GM19043 (cell line): ENCODE data around the gene LRR1.
"Not testable (repeated sequence)": the region's sequence is repeated elsewhere in the genome, so short reads cannot be mapped to it uniquely, and the experiment has no call there.

Experiments used
- ATAC-seq: cut with Tn5 transposase; IDR thresholded peaks from one replicate; pipeline ENCODE4 v1.9.1; 2021; ENCODE audit warnings: low read depth; ENCODE audit not compliant: unreplicated experiment

The LRR1 gene

GRCh38 chr14:49598485-49599300, at the start of gene LRR1:
Gene LRR1, plus strand, starts transcription at chr14:49598940. Its CDS starts 81 bp downstream, at chr14:49599021.
- peak; percentile 47 for ATAC-seq

- ATAC-seq: no peak
These were observed 49.3 kb upstream of the LRR1 start for GRCh38 chr14:49549446-49549845.

GRCh38 chr14:49549881-49550280, 48.9 kb upstream of the LRR1 start:
- ATAC-seq: no peak

GRCh38 chr14:49550286-49551184, 48.2 kb upstream of the LRR1 start:
- no peak for ATAC-seq

GRCh38 chr14:49551569-49551968, 47.2 kb upstream of the LRR1 start:
- no peak for ATAC-seq

GRCh38 chr14:49553106-49553505, 45.6 kb upstream of the LRR1 start:
- ATAC-seq: no peak

- ATAC-seq: no peak
These were observed 44.8 kb upstream of the LRR1 start for GRCh38 chr14:49553892-49554291.

- ATAC-seq: no peak
These were observed 38.6 kb upstream of the LRR1 start for GRCh38 chr14:49559979-49560768.

GRCh38 chr14:49566714-49567113, 32.0 kb upstream of the LRR1 start:
- no peak for ATAC-seq

- ATAC-seq: no peak
These were observed 29.5 kb upstream of the LRR1 start for GRCh38 chr14:49569281-49569680.

- no peak for ATAC-seq
These were observed 24.7 kb upstream of the LRR1 start for GRCh38 chr14:49574038-49574437.

- ATAC-seq: no peak
These were observed 20.6 kb upstream of the LRR1 start for GRCh38 chr14:49578141-49578540.

- ATAC-seq: no peak
These were observed 18.9 kb upstream of the LRR1 start for GRCh38 chr14:49579841-49580240.

- ATAC-seq: no peak
These were observed 17.3 kb upstream of the LRR1 start for GRCh38 chr14:49581209-49582112.

- no peak for ATAC-seq
These were observed 16.4 kb upstream of the LRR1 start for GRCh38 chr14:49582113-49582977.

GRCh38 chr14:49583629-49584028, 15.1 kb upstream of the LRR1 start:
- ATAC-seq: no peak

- ATAC-seq: no peak
These were observed 14.7 kb upstream of the LRR1 start for GRCh38 chr14:49584058-49584457.

GRCh38 chr14:49584981-49585640, 13.6 kb upstream of the LRR1 start:
- not testable (repeated sequence) for ATAC-seq
